HUDEP-2 (cell line): Measurements from ENCODE around the gene FAM156A.
"Not testable (repeated sequence)": the region's sequence is repeated elsewhere in the genome, so short reads cannot be mapped to it uniquely, and the experiment has no call there.

Experiments used
- DNase-seq, 76 experiments: peaks; one replicate each; lab custom pipeline; 2025; ENCODE audit not compliant: unreplicated experiment in 76 of 76; lab: John Stamatoyannopoulos, UW

FAM156A gene

DNA sequence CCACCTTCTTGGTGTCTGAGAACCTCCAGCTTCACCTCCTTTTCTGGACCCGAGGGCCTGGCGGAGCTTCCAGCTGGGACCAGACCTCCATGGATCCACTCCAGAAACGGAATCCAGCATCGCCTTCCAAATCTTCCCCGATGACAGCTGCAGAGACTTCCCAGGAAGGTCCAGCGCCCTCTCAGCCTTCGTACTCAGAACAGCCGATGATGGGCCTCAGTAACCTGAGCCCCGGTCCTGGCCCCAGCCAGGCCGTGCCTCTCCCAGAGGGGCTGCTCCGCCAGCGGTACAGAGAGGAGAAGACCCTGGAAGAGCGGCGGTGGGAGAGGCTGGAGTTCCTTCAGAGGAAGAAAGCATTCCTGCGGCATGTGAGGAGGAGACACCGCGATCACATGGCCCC, 51.2 kb downstream of the FAM156A start:
- DNase-seq = not testable (repeated sequence)

GRCh38 chrX:52906072-52906471, 52.2 kb downstream of the FAM156A start:
- not testable (repeated sequence) for DNase-seq

DNA sequence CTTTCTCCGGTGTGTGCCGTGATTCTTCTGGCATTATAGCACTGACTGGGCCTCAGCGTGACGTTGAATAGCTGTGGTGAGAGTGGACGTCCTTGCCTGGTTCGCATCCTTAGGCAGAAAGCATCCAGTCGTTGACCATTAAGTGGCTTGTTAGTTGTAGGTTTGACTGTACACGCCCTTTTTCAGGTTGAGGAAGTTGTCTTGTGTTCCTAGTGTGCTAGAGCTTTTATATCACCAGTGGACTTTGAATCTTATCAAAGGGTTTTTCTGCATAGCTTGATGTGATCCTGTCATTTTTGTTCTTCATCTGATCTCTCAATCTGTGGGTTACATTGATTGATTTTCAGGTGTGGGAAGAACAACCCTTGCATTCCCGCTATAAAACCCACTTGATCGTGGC, 52.8 kb downstream of the FAM156A start:
- DNase-seq = not testable (repeated sequence)
